HepG2 (cell line): ENCODE measurements around the gene RPTOR. TPM values are rescaled to one million over a fixed set of nuclear protein-coding genes. Genes with fewer than 3 reads are reported as not detected.
A peak's percentile ranks its signal among the peaks of the same experiment; 100 is the strongest.

ENCODE experiments used
- CREM ChIP-seq, 2 experiments: sonication (generic) in 1 of 2; formaldehyde crosslinking in 1 of 2; IDR thresholded peaks; 2 replicates each; pipeline versions ENCODE4 v1.4.0 to v1.6.1; 2016 to 2020; ENCODE audit warnings: antibody characterized with exemption in 1 of 2, mild to moderate bottlenecking in 1 of 2, missing genetic modification reagents in 1 of 2
- ETV6 ChIP-seq: sonication (generic); formaldehyde crosslinking; conservative IDR thresholded peaks from 2 replicates; pipeline ENCODE4 v1.4.0; 2020; ENCODE audit warnings: missing genetic modification reagents
- GABPB1 ChIP-seq: IDR thresholded peaks from 2 replicates; pipeline ENCODE4 v1.6.1; 2016; ENCODE audit warnings: mild to moderate bottlenecking, missing genetic modification reagents, moderate library complexity, missing compliant biosample characterization
- HOXD1 ChIP-seq: sonication (generic); formaldehyde crosslinking; IDR thresholded peaks from 2 replicates; pipeline ENCODE4 v1.5.0; 2020; ENCODE audit warnings: missing genetic modification reagents
- KAT7 ChIP-seq: IDR thresholded peaks from 2 replicates; pipeline ENCODE4 v1.6.1; 2018; ENCODE audit warnings: borderline replicate concordance, missing compliant biosample characterization
- MBD4 ChIP-seq: IDR thresholded peaks from 2 replicates; pipeline ENCODE4 v1.6.1; 2012; ENCODE audit warnings: low read length, inconsistent platforms, borderline replicate concordance
- MED13 ChIP-seq: sonication (generic); formaldehyde crosslinking; IDR thresholded peaks from 2 replicates; pipeline ENCODE4 v1.5.0; 2020; ENCODE audit warnings: missing genetic modification reagents
- MED8 ChIP-seq: sonication (generic); formaldehyde crosslinking; IDR thresholded peaks from 2 replicates; pipeline ENCODE4 v1.8.1; 2023; ENCODE audit warnings: mild to moderate bottlenecking, missing genetic modification reagents; ENCODE audit not compliant: insufficient replicate concordance
- MIER2 ChIP-seq: IDR thresholded peaks from 2 replicates; pipeline ENCODE4 v1.6.1; 2016; ENCODE audit warnings: missing biosample characterization, missing genetic modification reagents
- MXI1 ChIP-seq: IDR thresholded peaks from 3 replicates; pipeline ENCODE4 v1.6.1; 2012; ENCODE audit warnings: low read depth, low read length, inconsistent platforms, borderline replicate concordance
- REL ChIP-seq: sonication (generic); formaldehyde crosslinking; conservative IDR thresholded peaks from 2 replicates; pipeline ENCODE4 v1.8.0; 2022; ENCODE audit warnings: mild to moderate bottlenecking, missing genetic modification reagents, moderate library complexity
- RFX1 ChIP-seq: fragments of 450-650 bp; IDR thresholded peaks from 2 replicates; pipeline ENCODE4 v1.6.1; 2017
- RXRB ChIP-seq: IDR thresholded peaks from 2 replicates; pipeline ENCODE4 v1.6.1; 2016; ENCODE audit warnings: borderline replicate concordance, missing genetic modification reagents, missing compliant biosample characterization
- TAF1 ChIP-seq: sonication (generic); formaldehyde crosslinking; IDR thresholded peaks from 2 replicates; pipeline ENCODE4 v1.4.0; 2020; ENCODE audit warnings: missing genetic modification reagents
- ZMYM4 ChIP-seq: sonication (generic); formaldehyde crosslinking; IDR thresholded peaks from 2 replicates; pipeline ENCODE4 v1.8.1; 2023; ENCODE audit warnings: mild to moderate bottlenecking, missing genetic modification reagents
- ZNF138 ChIP-seq: sonication (generic); formaldehyde crosslinking; IDR thresholded peaks from 2 replicates; pipeline ENCODE4 v1.5.0; 2020; ENCODE audit warnings: mild to moderate bottlenecking, low read depth, missing genetic modification reagents
- ZNF224 ChIP-seq: sonication (generic); formaldehyde crosslinking; IDR thresholded peaks from 2 replicates; pipeline ENCODE4 v1.5.0; 2020; ENCODE audit warnings: mild to moderate bottlenecking, missing genetic modification reagents
- ZNF780A ChIP-seq: sonication (generic); formaldehyde crosslinking; IDR thresholded peaks from 2 replicates; pipeline ENCODE4 v1.8.0; 2022; ENCODE audit warnings: mild to moderate bottlenecking, missing genetic modification reagents, moderate library complexity
- ZNF792 ChIP-seq: IDR thresholded peaks from 2 replicates; pipeline ENCODE4 v1.6.1; 2016
- polyA plus RNA-seq, 8 experiments: library from polyadenylated mRNA; depleted of rRNA in 3 of 8; stranded (reverse) in 7 of 8; unstranded in 1 of 8; fragments of >200 nt; fragmentation: Illumina TruSeq in 4 of 8; extraction: Trizol in 4 of 8; gene quantifications; 2 replicates each; pipeline versions ENCODE4 v1.2.1 to v1.2.3, GENCODE V29; 2011 to 2016; ENCODE audit warnings: low read depth in 4 of 8, missing spikeins in 1 of 8, mixed read lengths in 1 of 8; ENCODE audit not compliant: insufficient read depth in 1 of 8
- total RNA-seq, 5 experiments: library from RNA; depleted of rRNA; stranded (reverse); fragments of >200 nt; fragmentation: Illumina TruSeq; extraction: Trizol; gene quantifications; 2 replicates each; pipeline ENCODE4 v1.2.3, GENCODE V29; 2016; ENCODE audit warnings: low read depth in 1 of 5
- TF ChIP-seq, protein P1 (sequence below): IDR thresholded peaks from 2 replicates; pipeline ENCODE4 v1.6.1; 2012; ENCODE audit warnings: inconsistent platforms
- TF ChIP-seq, protein P2 (sequence below): sonication (generic); formaldehyde crosslinking; IDR thresholded peaks from 2 replicates; pipeline ENCODE4 v1.5.0; 2020; ENCODE audit warnings: missing genetic modification reagents, mild to moderate bottlenecking, borderline replicate concordance
- TF ChIP-seq, protein P3 (sequence below): sonication (generic); formaldehyde crosslinking; IDR thresholded peaks from 2 replicates; pipeline ENCODE4 v1.4.0; 2020; ENCODE audit warnings: mild to moderate bottlenecking, missing genetic modification reagents
- TF ChIP-seq, protein P4 (sequence below): sonication (generic); formaldehyde crosslinking; IDR thresholded peaks from 2 replicates; pipeline ENCODE4 v1.8.0; 2022; ENCODE audit warnings: missing genetic modification reagents, low read depth, mild to moderate bottlenecking, borderline replicate concordance
- TF ChIP-seq, protein P5 (sequence below): sonication (generic); formaldehyde crosslinking; IDR thresholded peaks from 2 replicates; pipeline ENCODE4 v1.4.0; 2020; ENCODE audit warnings: missing genetic modification reagents

The RPTOR gene
- total and polyA plus RNA-seq, 2 of the 13 experiments (the other 11 are each of a cell fraction or from before 2014, with no cell fraction given): 6.6 to 25.3 TPM

DNA sequence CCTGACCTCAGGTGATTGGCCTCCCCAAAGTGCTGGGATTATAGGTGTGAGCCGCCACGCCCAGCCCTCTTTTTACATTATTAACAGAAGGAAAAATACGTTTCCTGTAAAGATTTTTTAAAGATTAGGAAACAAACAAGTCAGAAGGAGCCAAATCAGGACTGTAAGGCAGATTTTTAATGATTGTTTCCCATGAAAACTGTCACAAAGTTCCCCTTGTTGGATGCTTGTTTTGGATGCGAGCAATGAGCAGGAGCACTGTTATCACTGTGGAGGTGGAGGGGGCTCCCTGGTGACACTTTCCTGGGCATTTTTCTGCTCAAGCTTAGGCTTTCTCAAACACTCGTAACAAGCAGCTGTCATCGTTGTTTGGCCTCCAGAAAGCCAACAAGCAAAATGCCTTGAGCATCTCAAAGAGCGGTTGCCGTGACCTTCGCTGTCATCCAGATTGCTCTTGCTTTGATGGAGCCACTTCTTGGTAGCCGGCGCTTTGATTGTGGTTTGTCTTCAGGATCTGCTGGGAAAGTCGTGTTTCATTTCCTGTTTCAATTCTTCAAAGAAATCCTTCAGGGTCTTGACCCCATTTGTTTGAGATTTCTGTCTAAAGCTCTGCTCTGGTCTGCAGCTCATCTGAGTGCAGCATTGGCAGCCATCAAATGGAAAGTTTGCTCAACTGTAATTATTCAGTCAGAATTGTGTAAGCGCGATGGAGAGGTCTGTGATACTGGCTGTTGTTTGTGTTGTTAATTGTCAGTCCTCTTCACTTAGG lies 128.7 kb downstream of the RPTOR start (continued):
- TF ChIP-seq, protein P1, sequence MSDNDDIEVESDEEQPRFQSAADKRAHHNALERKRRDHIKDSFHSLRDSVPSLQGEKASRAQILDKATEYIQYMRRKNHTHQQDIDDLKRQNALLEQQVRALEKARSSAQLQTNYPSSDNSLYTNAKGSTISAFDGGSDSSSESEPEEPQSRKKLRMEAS: peak; percentile 41; the same call in 1 of the 2 replicates
- TF ChIP-seq ZNF780A (no peak), ZNF138 (no peak), TAF1 (CRISPR knock-in tag) (no peak), MIER2 (CRISPR knock-in tag) (no peak), ZNF792 (peak; percentile 54; the same call in 1 of the 2 replicates), ZMYM4 (peak; percentile 49), MXI1 (no peak), GABPB1 (no peak; the same call in 1 of the 2 replicates), RFX1 (no peak), KAT7 (CRISPR knock-in tag) (peak; percentile 88; the same call in 1 of the 2 replicates), MED13 (0 out of 2 replicates have a peak, but pooled peaks have one; percentile 61), MED8 (CRISPR knock-in tag) (no peak), RXRB (CRISPR knock-in tag) (peak; percentile 75; the same call in 1 of the 2 replicates), ETV6 (no peak; the same call in 1 of the 2 replicates), REL (CRISPR knock-in tag) (no peak), CREM (IDR thresholded peaks at IDR 0.05) (peak; percentile 95), CREM (CRISPR knock-in tag; IDR thresholded peaks at IDR 0.05) (no peak), ZNF224 (CRISPR knock-in tag) (no peak), MBD4 (0 out of 2 replicates have a peak, but pooled peaks have one; percentile 68), HOXD1 (CRISPR knock-in tag) (no peak)
- TF ChIP-seq, protein P2, sequence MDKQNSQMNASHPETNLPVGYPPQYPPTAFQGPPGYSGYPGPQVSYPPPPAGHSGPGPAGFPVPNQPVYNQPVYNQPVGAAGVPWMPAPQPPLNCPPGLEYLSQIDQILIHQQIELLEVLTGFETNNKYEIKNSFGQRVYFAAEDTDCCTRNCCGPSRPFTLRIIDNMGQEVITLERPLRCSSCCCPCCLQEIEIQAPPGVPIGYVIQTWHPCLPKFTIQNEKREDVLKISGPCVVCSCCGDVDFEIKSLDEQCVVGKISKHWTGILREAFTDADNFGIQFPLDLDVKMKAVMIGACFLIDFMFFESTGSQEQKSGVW (CRISPR knock-in tag): no peak
- TF ChIP-seq, protein P3, sequence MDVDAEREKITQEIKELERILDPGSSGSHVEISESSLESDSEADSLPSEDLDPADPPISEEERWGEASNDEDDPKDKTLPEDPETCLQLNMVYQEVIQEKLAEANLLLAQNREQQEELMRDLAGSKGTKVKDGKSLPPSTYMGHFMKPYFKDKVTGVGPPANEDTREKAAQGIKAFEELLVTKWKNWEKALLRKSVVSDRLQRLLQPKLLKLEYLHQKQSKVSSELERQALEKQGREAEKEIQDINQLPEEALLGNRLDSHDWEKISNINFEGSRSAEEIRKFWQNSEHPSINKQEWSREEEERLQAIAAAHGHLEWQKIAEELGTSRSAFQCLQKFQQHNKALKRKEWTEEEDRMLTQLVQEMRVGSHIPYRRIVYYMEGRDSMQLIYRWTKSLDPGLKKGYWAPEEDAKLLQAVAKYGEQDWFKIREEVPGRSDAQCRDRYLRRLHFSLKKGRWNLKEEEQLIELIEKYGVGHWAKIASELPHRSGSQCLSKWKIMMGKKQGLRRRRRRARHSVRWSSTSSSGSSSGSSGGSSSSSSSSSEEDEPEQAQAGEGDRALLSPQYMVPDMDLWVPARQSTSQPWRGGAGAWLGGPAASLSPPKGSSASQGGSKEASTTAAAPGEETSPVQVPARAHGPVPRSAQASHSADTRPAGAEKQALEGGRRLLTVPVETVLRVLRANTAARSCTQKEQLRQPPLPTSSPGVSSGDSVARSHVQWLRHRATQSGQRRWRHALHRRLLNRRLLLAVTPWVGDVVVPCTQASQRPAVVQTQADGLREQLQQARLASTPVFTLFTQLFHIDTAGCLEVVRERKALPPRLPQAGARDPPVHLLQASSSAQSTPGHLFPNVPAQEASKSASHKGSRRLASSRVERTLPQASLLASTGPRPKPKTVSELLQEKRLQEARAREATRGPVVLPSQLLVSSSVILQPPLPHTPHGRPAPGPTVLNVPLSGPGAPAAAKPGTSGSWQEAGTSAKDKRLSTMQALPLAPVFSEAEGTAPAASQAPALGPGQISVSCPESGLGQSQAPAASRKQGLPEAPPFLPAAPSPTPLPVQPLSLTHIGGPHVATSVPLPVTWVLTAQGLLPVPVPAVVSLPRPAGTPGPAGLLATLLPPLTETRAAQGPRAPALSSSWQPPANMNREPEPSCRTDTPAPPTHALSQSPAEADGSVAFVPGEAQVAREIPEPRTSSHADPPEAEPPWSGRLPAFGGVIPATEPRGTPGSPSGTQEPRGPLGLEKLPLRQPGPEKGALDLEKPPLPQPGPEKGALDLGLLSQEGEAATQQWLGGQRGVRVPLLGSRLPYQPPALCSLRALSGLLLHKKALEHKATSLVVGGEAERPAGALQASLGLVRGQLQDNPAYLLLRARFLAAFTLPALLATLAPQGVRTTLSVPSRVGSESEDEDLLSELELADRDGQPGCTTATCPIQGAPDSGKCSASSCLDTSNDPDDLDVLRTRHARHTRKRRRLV: no peak
- TF ChIP-seq, protein P4, sequence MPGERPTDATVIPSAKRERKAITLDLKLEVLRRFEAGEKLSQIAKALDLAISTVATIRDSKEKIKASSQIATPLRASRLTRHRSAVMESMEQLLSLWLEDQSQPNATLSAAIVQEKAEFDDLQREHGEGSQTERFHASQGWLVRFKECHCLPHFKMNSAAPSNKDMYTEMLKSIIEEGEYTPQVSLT (CRISPR knock-in tag): no peak
- TF ChIP-seq, protein P5, sequence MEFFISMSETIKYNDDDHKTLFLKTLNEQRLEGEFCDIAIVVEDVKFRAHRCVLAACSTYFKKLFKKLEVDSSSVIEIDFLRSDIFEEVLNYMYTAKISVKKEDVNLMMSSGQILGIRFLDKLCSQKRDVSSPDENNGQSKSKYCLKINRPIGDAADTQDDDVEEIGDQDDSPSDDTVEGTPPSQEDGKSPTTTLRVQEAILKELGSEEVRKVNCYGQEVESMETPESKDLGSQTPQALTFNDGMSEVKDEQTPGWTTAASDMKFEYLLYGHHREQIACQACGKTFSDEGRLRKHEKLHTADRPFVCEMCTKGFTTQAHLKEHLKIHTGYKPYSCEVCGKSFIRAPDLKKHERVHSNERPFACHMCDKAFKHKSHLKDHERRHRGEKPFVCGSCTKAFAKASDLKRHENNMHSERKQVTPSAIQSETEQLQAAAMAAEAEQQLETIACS: no peak
